Measurements from ENCODE around the gene CAT.

- TF ChIP-seq, protein P1, sequence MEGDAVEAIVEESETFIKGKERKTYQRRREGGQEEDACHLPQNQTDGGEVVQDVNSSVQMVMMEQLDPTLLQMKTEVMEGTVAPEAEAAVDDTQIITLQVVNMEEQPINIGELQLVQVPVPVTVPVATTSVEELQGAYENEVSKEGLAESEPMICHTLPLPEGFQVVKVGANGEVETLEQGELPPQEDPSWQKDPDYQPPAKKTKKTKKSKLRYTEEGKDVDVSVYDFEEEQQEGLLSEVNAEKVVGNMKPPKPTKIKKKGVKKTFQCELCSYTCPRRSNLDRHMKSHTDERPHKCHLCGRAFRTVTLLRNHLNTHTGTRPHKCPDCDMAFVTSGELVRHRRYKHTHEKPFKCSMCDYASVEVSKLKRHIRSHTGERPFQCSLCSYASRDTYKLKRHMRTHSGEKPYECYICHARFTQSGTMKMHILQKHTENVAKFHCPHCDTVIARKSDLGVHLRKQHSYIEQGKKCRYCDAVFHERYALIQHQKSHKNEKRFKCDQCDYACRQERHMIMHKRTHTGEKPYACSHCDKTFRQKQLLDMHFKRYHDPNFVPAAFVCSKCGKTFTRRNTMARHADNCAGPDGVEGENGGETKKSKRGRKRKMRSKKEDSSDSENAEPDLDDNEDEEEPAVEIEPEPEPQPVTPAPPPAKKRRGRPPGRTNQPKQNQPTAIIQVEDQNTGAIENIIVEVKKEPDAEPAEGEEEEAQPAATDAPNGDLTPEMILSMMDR (IDR thresholded peaks at IDR 0.05; ENCODE audit: insufficient read depth, low read length) = no peak
- no peak for TF ChIP-seq POLR2AphosphoS5 (IDR thresholded peaks at IDR 0.05; ENCODE audit: low read depth)
- TF ChIP-seq, protein P2, sequence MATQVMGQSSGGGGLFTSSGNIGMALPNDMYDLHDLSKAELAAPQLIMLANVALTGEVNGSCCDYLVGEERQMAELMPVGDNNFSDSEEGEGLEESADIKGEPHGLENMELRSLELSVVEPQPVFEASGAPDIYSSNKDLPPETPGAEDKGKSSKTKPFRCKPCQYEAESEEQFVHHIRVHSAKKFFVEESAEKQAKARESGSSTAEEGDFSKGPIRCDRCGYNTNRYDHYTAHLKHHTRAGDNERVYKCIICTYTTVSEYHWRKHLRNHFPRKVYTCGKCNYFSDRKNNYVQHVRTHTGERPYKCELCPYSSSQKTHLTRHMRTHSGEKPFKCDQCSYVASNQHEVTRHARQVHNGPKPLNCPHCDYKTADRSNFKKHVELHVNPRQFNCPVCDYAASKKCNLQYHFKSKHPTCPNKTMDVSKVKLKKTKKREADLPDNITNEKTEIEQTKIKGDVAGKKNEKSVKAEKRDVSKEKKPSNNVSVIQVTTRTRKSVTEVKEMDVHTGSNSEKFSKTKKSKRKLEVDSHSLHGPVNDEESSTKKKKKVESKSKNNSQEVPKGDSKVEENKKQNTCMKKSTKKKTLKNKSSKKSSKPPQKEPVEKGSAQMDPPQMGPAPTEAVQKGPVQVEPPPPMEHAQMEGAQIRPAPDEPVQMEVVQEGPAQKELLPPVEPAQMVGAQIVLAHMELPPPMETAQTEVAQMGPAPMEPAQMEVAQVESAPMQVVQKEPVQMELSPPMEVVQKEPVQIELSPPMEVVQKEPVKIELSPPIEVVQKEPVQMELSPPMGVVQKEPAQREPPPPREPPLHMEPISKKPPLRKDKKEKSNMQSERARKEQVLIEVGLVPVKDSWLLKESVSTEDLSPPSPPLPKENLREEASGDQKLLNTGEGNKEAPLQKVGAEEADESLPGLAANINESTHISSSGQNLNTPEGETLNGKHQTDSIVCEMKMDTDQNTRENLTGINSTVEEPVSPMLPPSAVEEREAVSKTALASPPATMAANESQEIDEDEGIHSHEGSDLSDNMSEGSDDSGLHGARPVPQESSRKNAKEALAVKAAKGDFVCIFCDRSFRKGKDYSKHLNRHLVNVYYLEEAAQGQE (IDR thresholded peaks at IDR 0.05; ENCODE audit: insufficient replicate concordance, low read depth) = no peak
Measured at GRCh38 chr11:34447044-34447443, 8.3 kb downstream of the CAT start.
